PC-3 (cell line): ENCODE measurements around the gene SLC25A12.
"Not testable (repeated sequence)": the region's sequence is repeated elsewhere in the genome, so short reads cannot be mapped to it uniquely, and the experiment has no call there.

Experiments used
- CTCF ChIP-seq: fragments of 300-600 bp; sonication (generic); conservative IDR thresholded peaks from 2 replicates; pipeline ENCODE4 v1.5.1; 2017; ENCODE audit warnings: antibody characterized with exemption, low read depth, mild to moderate bottlenecking, low read length
- EZH2 ChIP-seq: fragments of 300-600 bp; sonication (generic); IDR thresholded peaks from one replicate; pipeline ENCODE4 v1.6.1; 2017; ENCODE audit warnings: antibody characterized with exemption, mild to moderate bottlenecking, low read length; ENCODE audit not compliant: unreplicated experiment
- EZH2phosphoT487 ChIP-seq: fragments of 300-600 bp; sonication (generic); IDR thresholded peaks from 2 replicates; pipeline ENCODE4 v1.6.1; 2018; ENCODE audit warnings: mild to moderate bottlenecking, antibody characterized with exemption, low read length, borderline replicate concordance

- not testable (repeated sequence) for TF ChIP-seq CTCF, EZH2, EZH2phosphoT487
These were observed 119.5 kb downstream of the SLC25A12 start for GRCh38 chr2:171774581-171774980.
